HEK293 (cell line): Measurements from ENCODE around the gene ANKUB1.

ENCODE experiments used
- CTCF ChIA-PET: fragments of 350-600 bp; formaldehyde crosslinking; extraction: SDS; loops from one replicate; lab custom pipeline; 2021; ENCODE audit warnings: antibody characterized with exemption; lab: Yijun Ruan, JAX
- POLR2A ChIA-PET: fragments of 300-600 bp; formaldehyde crosslinking; extraction: SDS; loops from one replicate; lab custom pipeline; 2020; ENCODE audit warnings: antibody characterized with exemption, inconsistent platforms; lab: Yijun Ruan, JAX
- H3K27ac ChIP-seq: fragments of 200-500 bp; sonication (Bioruptor generic); 2 replicates; pipeline ENCODE4 v1.5.1; 2014; ENCODE audit warnings: low read depth, low read length, control low read depth, inconsistent platforms; ENCODE audit errors: extremely low read depth
- H3K36me3 ChIP-seq, 2 experiments: fragments of 200-500 bp in 1 of 2; sonication (Bioruptor generic) in 1 of 2; 1 replicate in 1 of 2; 2 replicates in 1 of 2; pipeline ENCODE4 v1.5.1; 2014 to 2017; ENCODE audit warnings: inconsistent platforms in 2 of 2, low read length in 2 of 2; ENCODE audit not compliant: control insufficient read depth in 2 of 2, insufficient read depth in 1 of 2
- H3K4me1 ChIP-seq: fragments of 200-500 bp; sonication (Bioruptor generic); 2 replicates; pipeline ENCODE4 v1.5.1; 2014; ENCODE audit warnings: mild to moderate bottlenecking, low read length, inconsistent platforms; ENCODE audit not compliant: control insufficient read depth, insufficient read depth
- H3K4me3 ChIP-seq: 2 replicates; pipeline ENCODE4 v1.5.1; 2011; ENCODE audit warnings: low read depth, mild to moderate bottlenecking, control low read depth, low read length, moderate library complexity
- H3K9me3 ChIP-seq: fragments of 200-500 bp; sonication (Bioruptor generic); 2 replicates; pipeline ENCODE4 v1.5.1; 2014; ENCODE audit warnings: low read depth, low read length, inconsistent platforms; ENCODE audit not compliant: control insufficient read depth, insufficient read depth
- BCL11A ChIP-seq: fragments of 450-650 bp; formaldehyde crosslinking; IDR thresholded peaks from 2 replicates; pipeline ENCODE4 v1.5.1; 2016; ENCODE audit warnings: low read depth, missing biosample characterization, missing genetic modification characterization
- BCL6B ChIP-seq: fragments of 450-650 bp; formaldehyde crosslinking; IDR thresholded peaks from 2 replicates; pipeline ENCODE4 v1.5.1; 2017; ENCODE audit warnings: missing biosample characterization, missing genetic modification characterization
- GLI4 ChIP-seq: fragments of 450-650 bp; formaldehyde crosslinking; IDR thresholded peaks from 2 replicates; pipeline ENCODE4 v1.5.1; 2016; ENCODE audit warnings: missing biosample characterization, missing genetic modification characterization
- HOXA7 ChIP-seq: sonication (generic); formaldehyde crosslinking; IDR thresholded peaks from 2 replicates; pipeline ENCODE4 v1.8.1; 2022; ENCODE audit warnings: missing genetic modification reagents, borderline replicate concordance
- KLF17 ChIP-seq: fragments of 450-650 bp; formaldehyde crosslinking; IDR thresholded peaks from 2 replicates; pipeline ENCODE4 v1.5.1; 2016; ENCODE audit warnings: missing biosample characterization, missing genetic modification characterization
- KLF9 ChIP-seq: fragments of 450-650 bp; formaldehyde crosslinking; IDR thresholded peaks from 2 replicates; pipeline ENCODE4 v1.5.1; 2016; ENCODE audit warnings: missing biosample characterization, missing genetic modification characterization, low read depth
- MYNN ChIP-seq: fragments of 450-650 bp; formaldehyde crosslinking; IDR thresholded peaks from 2 replicates; pipeline ENCODE4 v1.5.1; 2016; ENCODE audit warnings: missing biosample characterization, missing genetic modification characterization, borderline replicate concordance
- PRDM6 ChIP-seq: fragments of 450-650 bp; formaldehyde crosslinking; IDR thresholded peaks from 2 replicates; pipeline ENCODE4 v1.5.1; 2017; ENCODE audit warnings: missing biosample characterization, missing genetic modification characterization
- SP2 ChIP-seq: fragments of 450-650 bp; formaldehyde crosslinking; IDR thresholded peaks from 2 replicates; pipeline ENCODE4 v1.5.1; 2016; ENCODE audit warnings: missing biosample characterization, missing genetic modification characterization
- SP3 ChIP-seq: fragments of 450-650 bp; formaldehyde crosslinking; IDR thresholded peaks from 2 replicates; pipeline ENCODE4 v1.5.1; 2016; ENCODE audit warnings: missing biosample characterization, missing genetic modification characterization
- SP7 ChIP-seq: fragments of 450-650 bp; formaldehyde crosslinking; IDR thresholded peaks from 2 replicates; pipeline ENCODE4 v1.5.1; 2016; ENCODE audit warnings: missing biosample characterization, missing genetic modification characterization
- ZBTB49 ChIP-seq: fragments of 450-650 bp; formaldehyde crosslinking; IDR thresholded peaks from 2 replicates; pipeline ENCODE4 v1.5.1; 2016; ENCODE audit warnings: missing biosample characterization, missing genetic modification characterization, low read depth
- ZBTB8A ChIP-seq: fragments of 450-650 bp; formaldehyde crosslinking; IDR thresholded peaks from 2 replicates; pipeline ENCODE4 v1.5.1; 2016; ENCODE audit warnings: missing biosample characterization, missing genetic modification characterization
- ZNF19 ChIP-seq: fragments of 450-650 bp; formaldehyde crosslinking; IDR thresholded peaks from 2 replicates; pipeline ENCODE4; 2016; ENCODE audit warnings: missing biosample characterization, missing genetic modification characterization, low read depth
- ZNF214 ChIP-seq: fragments of 450-650 bp; formaldehyde crosslinking; IDR thresholded peaks from 2 replicates; pipeline ENCODE4 v1.5.1; 2017; ENCODE audit warnings: missing biosample characterization, mild to moderate bottlenecking, missing genetic modification characterization, borderline replicate concordance
- ZNF280C ChIP-seq: fragments of 450-650 bp; formaldehyde crosslinking; IDR thresholded peaks from 2 replicates; pipeline ENCODE4 v1.5.1; 2016; ENCODE audit warnings: missing biosample characterization, missing genetic modification characterization
- ZNF473 ChIP-seq: fragments of 450-650 bp; formaldehyde crosslinking; IDR thresholded peaks from 2 replicates; pipeline ENCODE4 v1.5.1; 2017; ENCODE audit warnings: missing biosample characterization, missing genetic modification characterization
- ZNF513 ChIP-seq: fragments of 450-650 bp; IDR thresholded peaks from 2 replicates; pipeline ENCODE4 v1.5.1; 2018; ENCODE audit warnings: missing biosample characterization, missing genetic modification characterization
- ZNF521 ChIP-seq: fragments of 450-650 bp; formaldehyde crosslinking; IDR thresholded peaks from 2 replicates; pipeline ENCODE4 v1.5.1; 2017; ENCODE audit warnings: missing biosample characterization, mild to moderate bottlenecking, missing genetic modification characterization
- ZNF610 ChIP-seq: fragments of 450-650 bp; formaldehyde crosslinking; IDR thresholded peaks from 2 replicates; pipeline ENCODE4 v1.5.1; 2016; ENCODE audit warnings: missing biosample characterization, missing genetic modification characterization, borderline replicate concordance
- ZNF639 ChIP-seq: fragments of 450-650 bp; formaldehyde crosslinking; IDR thresholded peaks from 2 replicates; pipeline ENCODE4 v1.5.1; 2016; ENCODE audit warnings: missing biosample characterization, missing genetic modification characterization
- ZNF654 ChIP-seq: fragments of 450-650 bp; formaldehyde crosslinking; IDR thresholded peaks from 2 replicates; pipeline ENCODE4 v1.5.1; 2016; ENCODE audit warnings: low read depth, missing biosample characterization, missing genetic modification characterization
- ZNF76 ChIP-seq: fragments of 450-650 bp; formaldehyde crosslinking; IDR thresholded peaks from 2 replicates; pipeline ENCODE4; 2016; ENCODE audit warnings: low read depth, missing biosample characterization, missing genetic modification characterization, borderline replicate concordance
- ZNF791 ChIP-seq: fragments of 450-650 bp; formaldehyde crosslinking; IDR thresholded peaks from 2 replicates; pipeline ENCODE4 v1.5.1; 2016; ENCODE audit warnings: missing biosample characterization, missing genetic modification characterization
- ZXDB ChIP-seq: fragments of 450-650 bp; formaldehyde crosslinking; IDR thresholded peaks from 2 replicates; pipeline ENCODE4 v1.5.1; 2016; ENCODE audit warnings: missing biosample characterization, missing genetic modification characterization

Gene ANKUB1

GRCh38 chr3:149801195-149801594 lies 8.8 kb upstream of the ANKUB1 start:
- Histone ChIP-seq H3K9me3 (no peaks in the 10 kb centered on the region), H3K4me1 (no peaks in the 10 kb centered on the region), H3K4me3 (no peak overlapping the region), H3K27ac (no peak overlapping the region), H3K36me3 (no peaks in the 10 kb centered on the region)
- ChIA-PET POLR2A (no interaction called here), CTCF (interaction anchor here (0.6 to 1.0 kb wide), 2 partner anchors 232 to 321 kb away, joined by 3 read pairs; no protein-coding TSS in a partner anchor)
- TF ChIP-seq HOXA7 (CRISPR knock-in tag) = no peak
- TF ChIP-seq ZNF791 (tag by site-specific recombination) = no peak
- TF ChIP-seq ZNF214 (tag by site-specific recombination) = no peak
- no peak for TF ChIP-seq ZNF19 (tag by site-specific recombination)
- no peak for TF ChIP-seq ZNF513 (tag by site-specific recombination)
- TF ChIP-seq PRDM6 (tag by site-specific recombination) = no peak
- TF ChIP-seq BCL11A = no peak
- no peak for TF ChIP-seq ZNF280C (tag by site-specific recombination)
- no peak for TF ChIP-seq ZBTB8A
- no peak for TF ChIP-seq MYNN (tag by site-specific recombination)
- no peak for TF ChIP-seq ZBTB49 (tag by site-specific recombination)
- TF ChIP-seq SP3 (tag by site-specific recombination) = no peak
- no peak for TF ChIP-seq ZNF610 (tag by site-specific recombination)
- no peak for TF ChIP-seq ZNF654 (tag by site-specific recombination)
- no peak for TF ChIP-seq KLF17 (tag by site-specific recombination)
- no peak for TF ChIP-seq ZNF473
- TF ChIP-seq SP7 = no peak

- H3K4me1 ChIP-seq = no peaks in the 10 kb centered on the region
- H3K4me3 ChIP-seq = no peak overlapping the region
- POLR2A ChIA-PET = no interaction called here
- no peaks in the 10 kb centered on the region for H3K36me3 ChIP-seq
- no peak overlapping the region for H3K27ac ChIP-seq
- CTCF ChIA-PET = interaction anchor here (0.6 kb wide), 1 partner anchor 320 kb away, joined by 3 read pairs; no protein-coding TSS in a partner anchor
- no peaks in the 10 kb centered on the region for H3K9me3 ChIP-seq
- TF ChIP-seq KLF9 (tag by site-specific recombination) = no peak
- no peak for TF ChIP-seq ZNF639 (tag by site-specific recombination)
- TF ChIP-seq GLI4 = no peak
- TF ChIP-seq ZXDB (tag by site-specific recombination) = no peak
- TF ChIP-seq SP2 = no peak
- TF ChIP-seq ZNF76 (tag by site-specific recombination) = no peak
- no peak for TF ChIP-seq BCL6B (tag by site-specific recombination)
- TF ChIP-seq ZNF521 (tag by site-specific recombination) = no peak
Measured at GRCh38 chr3:149800693-149801092, 8.3 kb upstream of the ANKUB1 start.
